ENCODE results near the gene RGS6.
"Not testable (repeated sequence)": the region's sequence is repeated elsewhere in the genome, so short reads cannot be mapped to it uniquely, and the experiment has no call there.

RGS6 gene

GRCh38 chr14:72471346-72471745 is 539.1 kb downstream of the RGS6 start:
- no peak for DNase-seq

GRCh38 chr14:72472845-72473244 is 540.6 kb downstream of the RGS6 start:
- DNase-seq = no peak

DNA sequence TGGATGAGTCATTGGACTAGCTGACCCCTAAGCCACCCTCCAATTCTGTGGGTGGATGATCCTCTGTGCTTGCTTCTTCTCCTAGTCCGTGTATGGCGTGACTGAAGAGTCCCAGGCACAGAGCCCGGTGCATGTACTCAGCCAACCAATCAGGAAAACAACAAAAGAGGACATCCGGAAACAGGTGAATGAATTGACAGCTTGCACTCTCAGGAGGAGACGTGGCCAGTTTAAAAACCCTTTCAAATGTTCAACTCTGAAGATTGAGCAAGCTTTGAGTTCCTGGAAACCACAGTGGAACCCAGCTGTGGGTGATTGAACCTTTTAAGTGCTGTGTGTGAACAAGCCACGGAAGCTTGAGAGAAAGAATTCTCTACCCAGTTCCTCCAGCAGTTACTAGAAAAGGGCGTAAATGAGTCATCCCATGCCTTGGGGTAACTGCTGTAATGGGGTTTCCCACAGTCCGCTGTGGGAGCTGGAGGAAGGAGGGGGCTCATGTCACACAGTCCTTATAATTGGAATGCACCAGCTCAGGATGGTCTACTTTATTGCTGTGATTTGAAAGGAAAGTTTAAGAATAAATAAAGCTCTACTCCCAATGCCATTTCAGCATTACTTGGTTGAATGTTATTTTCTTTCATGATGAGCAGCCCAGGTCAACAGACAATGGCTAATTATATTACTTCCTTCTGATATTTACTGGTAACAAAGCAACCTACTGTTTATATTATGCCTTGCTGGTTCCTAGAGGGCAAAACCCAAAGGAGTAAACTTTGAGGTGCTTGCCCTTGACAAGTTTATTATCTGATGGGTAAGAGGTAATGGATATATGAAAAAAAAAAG is 544.6 kb downstream of the RGS6 start:
- DNase-seq = no peak

DNA sequence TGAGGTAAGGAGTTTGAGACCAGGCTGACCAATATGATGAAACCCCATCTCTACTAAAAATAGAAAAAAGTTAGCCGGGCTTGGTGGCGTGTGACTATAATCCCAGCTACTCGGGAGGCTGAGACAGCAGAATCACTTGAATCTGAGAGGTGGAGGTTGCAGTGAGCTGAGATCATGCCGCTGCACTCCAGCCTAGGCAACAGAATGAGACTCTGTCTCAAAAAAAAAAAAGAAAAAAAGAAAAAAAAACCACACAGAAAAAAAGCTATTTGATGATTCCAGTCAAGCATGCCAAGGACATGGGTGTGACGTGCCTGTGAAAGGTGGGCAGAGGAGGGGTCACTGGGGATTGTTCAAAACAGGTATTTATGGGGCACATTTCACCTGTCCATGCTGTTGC is 545.3 kb downstream of the RGS6 start:
- DNase-seq = not testable (repeated sequence)

GRCh38 chr14:72478471-72478893 is 546.3 kb downstream of the RGS6 start:
- DNase-seq = no peak

DNA sequence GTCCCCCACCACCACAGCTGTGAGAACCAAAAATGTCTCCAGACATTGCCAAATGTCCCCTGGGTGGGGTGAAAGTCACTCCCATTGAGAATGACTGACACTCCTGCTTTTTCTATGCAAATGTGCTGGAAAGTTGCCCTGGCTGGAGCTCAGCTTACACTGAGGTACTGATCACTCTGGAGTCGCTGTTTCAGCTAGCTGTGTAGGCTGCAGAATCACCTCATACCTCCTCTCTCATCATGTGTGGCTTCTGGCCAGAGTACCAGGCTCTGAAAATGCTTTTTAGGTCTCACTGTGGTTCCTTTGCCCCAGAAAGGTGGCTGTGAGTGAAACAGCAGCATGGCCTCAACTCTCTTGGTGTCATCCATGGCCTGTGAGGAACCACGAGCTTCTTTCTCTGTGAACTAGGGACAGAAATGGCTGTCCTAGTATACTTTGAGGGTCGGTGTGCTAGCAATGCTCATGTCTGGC is 547.3 kb downstream of the RGS6 start:
- DNase-seq = no peak

- no peak for DNase-seq
Observed at GRCh38 chr14:72480464-72481243, 548.4 kb downstream of the RGS6 start.

DNA sequence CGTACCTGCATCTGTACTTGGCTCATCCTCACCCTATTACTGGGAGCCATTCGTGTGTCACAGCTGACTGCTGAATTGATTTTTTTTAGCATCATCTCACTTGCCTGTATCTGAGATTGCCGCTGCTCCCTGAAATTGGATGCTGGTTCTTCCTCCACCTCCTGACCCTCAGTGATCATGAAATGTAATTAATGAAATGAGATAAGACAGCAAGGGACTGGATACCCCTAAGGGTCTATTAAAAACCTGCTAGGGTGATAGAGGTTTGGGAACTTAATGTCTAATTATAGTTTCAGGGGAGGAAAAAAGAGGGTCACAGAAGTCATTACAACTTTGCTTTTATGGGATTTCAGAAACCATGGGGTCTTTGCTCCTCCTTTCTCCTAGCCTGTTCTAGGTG is 551.1 kb downstream of the RGS6 start:
- no peak for DNase-seq

GRCh38 chr14:72485695-72486094 is 553.5 kb downstream of the RGS6 start:
- DNase-seq = no peak

DNA sequence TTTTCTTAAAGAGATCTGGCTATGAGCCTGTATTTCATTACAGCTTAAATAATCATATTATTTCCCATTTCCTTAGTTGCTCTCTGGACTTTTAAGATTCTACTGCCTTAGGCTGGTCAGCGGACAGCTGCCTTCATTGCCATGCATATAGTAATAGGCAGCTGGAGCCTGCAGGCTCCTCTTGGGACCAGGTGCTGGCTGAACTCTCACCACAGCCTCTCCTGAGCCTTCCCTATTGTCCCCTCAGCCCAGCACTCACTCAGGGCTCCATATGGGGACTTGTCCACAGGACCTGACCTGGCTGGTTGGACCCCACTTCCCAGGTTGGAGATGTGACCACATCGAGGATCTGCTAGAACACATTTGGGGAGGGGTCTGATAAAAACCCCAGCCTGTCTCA is 556.3 kb downstream of the RGS6 start:
- no peak for DNase-seq

DNA sequence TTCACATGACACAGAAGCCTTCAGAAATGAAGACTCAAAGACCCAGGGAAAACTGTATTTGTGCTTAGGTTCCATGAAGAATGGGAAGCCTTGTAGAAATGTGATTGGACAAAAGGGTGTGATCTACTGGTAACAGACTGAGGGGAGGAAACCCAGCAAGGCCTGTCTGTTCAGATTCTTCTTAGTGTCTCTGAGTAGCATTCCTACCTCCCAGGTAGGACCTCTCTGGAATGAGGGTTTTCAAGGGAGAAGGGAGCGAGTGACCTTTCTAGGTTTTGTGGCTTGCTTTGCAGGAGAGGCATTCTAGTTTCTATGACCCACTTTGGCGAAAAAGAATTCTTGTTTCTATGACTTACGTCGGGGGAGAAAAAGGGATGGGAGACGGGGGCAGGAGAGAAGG is 560.0 kb downstream of the RGS6 start:
- DNase-seq = no peak

DNA sequence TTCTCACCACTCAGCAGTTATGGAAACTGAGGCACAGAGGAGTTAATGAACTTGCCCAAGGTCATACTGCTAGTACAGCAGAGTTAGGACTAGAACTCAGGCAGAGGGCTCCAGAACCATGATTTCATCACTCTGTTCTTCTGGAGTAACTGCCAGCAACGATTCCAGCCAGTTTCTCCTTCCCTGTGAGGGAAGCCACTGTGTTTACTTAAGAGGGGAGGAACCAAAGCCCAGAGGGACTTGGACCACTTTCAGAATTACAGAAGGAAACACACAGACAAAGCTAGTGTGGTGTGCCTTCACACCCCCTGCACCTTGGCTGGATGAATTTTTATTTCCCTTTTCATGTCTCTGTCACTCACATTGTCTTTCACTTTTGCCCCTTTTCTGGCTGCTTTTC is 563.4 kb downstream of the RGS6 start:
- no peak for DNase-seq

DNA sequence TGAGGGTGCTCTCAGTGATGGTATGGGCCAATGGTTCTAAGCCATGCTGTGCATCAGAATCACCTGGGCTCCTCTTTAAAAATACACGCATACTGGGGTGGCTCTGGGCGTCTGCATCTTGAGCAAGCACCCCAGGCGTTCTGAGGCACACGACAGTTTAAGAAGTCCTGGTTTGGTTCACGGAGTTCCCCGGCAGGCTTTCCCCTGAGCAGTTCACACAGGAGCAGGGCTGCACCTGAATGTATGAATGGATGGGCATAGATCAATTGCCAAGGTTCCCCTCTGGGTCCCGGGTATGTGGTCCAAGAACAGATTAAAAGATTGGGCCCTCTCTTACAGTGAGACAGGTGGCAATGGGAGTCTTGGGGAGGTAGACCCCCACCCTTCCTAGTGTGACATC is 566.4 kb downstream of the RGS6 start:
- no peak for DNase-seq

DNA sequence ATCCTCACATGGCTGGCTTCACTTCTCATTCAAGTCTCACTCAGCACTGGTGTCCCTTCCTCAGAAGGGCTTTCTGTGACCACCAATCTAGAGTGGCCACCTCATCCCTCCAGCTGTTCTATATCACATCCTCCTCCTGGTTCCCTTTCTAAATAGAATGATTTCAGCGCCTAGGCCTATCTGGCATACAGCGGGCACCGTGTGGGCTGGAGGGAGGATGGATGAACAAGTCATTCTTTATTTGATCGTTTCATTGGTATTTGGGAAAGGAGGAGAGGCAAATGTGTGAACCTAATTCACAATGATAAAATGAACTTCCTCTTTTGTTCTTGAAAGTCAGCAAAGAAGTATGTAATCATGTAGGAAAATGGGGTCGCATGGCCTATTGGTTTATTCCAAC is 567.5 kb downstream of the RGS6 start:
- no peak for DNase-seq

DNA sequence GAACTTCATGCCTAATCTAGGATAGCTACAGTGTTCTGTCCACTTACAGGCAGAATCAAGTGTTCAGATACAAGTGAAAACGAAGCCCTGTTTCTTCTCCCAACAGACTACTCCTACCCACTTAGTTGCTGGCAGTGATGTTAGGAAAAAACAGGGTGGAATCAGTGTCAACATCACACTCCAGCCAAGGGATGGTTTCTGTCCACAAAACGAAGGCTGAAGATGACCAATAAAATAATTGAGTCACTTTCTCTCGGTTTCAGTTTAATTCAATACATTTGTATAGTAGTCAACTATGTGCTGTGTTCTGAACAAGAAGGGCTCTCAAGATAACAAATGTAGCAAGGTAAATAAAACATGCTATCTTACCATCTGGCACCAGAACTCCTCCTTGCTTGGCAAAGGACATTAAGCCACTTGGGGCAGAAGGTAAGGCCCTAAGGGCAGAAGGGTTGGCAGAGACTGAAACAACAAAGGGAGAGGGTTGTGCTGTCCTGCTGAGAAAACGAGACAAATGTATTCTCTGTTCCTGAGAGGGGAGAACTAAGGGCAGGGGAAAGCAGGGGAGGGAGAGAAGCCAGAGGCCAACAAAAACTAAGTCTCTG is 568.1 kb downstream of the RGS6 start:
- no peak for DNase-seq

- DNase-seq = no peak
Observed at GRCh38 chr14:72501439-72501838, 569.2 kb downstream of the RGS6 start.

GRCh38 chr14:72503271-72503670 is 571.0 kb downstream of the RGS6 start:
- no peak for DNase-seq

GRCh38 chr14:72503696-72504368 is 571.6 kb downstream of the RGS6 start:
- no peak for DNase-seq

GRCh38 chr14:72510566-72510965 is 578.3 kb downstream of the RGS6 start:
- no peak for DNase-seq

DNA sequence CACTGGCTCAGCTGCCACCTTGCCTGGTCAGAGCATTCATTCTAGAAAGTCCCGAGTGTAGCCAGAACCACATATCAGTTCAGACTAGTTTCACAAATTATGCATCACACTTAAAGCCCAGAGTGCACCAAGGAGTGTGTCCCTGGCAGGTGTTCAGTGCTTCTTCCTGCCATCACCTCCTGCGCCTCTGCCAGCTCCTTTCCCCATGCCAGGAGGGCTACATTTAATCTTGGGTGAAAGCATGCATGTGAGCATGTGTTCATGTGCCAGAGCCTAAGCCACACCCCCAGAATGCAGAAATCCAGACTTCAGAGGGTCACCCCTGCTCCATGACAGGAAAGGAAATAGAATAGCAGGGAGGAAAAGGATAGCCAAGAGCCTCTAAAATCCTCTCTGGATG is 580.1 kb downstream of the RGS6 start:
- DNase-seq = no peak

- DNase-seq = no peak
Observed at GRCh38 chr14:72512925-72513324, 580.7 kb downstream of the RGS6 start.

- no peak for DNase-seq
Observed at GRCh38 chr14:72513346-72513745, 581.1 kb downstream of the RGS6 start.

Data from NCI-H2227 treated with DMSO at 0.1 percent for 48 hours (cell line).